Left ventricle myocardium superior (tissue), 1 donor: ENCODE data around the gene ATG7. TPM values are rescaled to one million over a fixed set of nuclear protein-coding genes. Genes with fewer than 3 reads are reported as not detected.

ENCODE experiments used
- ATAC-seq: fragments of 200-7000 bp; cut with Tn5 transposase; one replicate; pipeline ENCODE4 v1.9.1; 2020; ENCODE audit warnings: mild to moderate bottlenecking, moderate library complexity
- DNase-seq: peaks from one replicate; pipeline ENCODE4 v3.0.0-alpha.2; 2020
- intact Hi-C: fragments of 100-400 bp; cut with micrococcal nuclease; formaldehyde crosslinking; loops from one replicate; pipeline ENCODE4 v1.11.0; 2022
- total RNA-seq: library from RNA; stranded (reverse); fragmentation: NEBNext Ultra II Directional; extraction: Animal tissue kit (Norgen Biotek cat#: 25700); gene quantifications from one replicate; pipeline ENCODE4 v1.2.1, GENCODE V29; 2021
- donor health status: DM: no; HTN: yes; CAD: no; lungs with severe emphysema.

The ATG7 gene
- total RNA-seq, 1 donor from 2014 or later: 15.9 TPM

- intact Hi-C loops: loop anchor here (10.0 kb wide), 1 partner anchor 149 kb away; no protein-coding TSS in a partner anchor
- DNase-seq: peak; percentile 52
- peak; percentile 85 for ATAC-seq
Measured at GRCh38 chr3:11534011-11534792, 262.0 kb downstream of the ATG7 start.

GRCh38 chr3:11534793-11535101, 262.6 kb downstream of the ATG7 start:
- no peak for ATAC-seq
- no peak for DNase-seq
- intact Hi-C loops: loop anchor here (10.0 kb wide), 1 partner anchor 150 kb away; no protein-coding TSS in a partner anchor

GRCh38 chr3:11535243-11535960, 263.2 kb downstream of the ATG7 start:
- no peak for ATAC-seq
- no peak for DNase-seq
- intact Hi-C loops: loop anchor here (10.0 kb wide), 1 partner anchor 151 kb away; no protein-coding TSS in a partner anchor

GRCh38 chr3:11536132-11536935, 264.1 kb downstream of the ATG7 start:
- intact Hi-C loops: loop anchor here (10.0 kb wide), 1 partner anchor 152 kb away; no protein-coding TSS in a partner anchor
- ATAC-seq (no peak), DNase-seq (no peak)

- intact Hi-C loops: loop anchor here (10.0 kb wide), 1 partner anchor 152 kb away; no protein-coding TSS in a partner anchor
- no peak for DNase-seq
Measured at GRCh38 chr3:11536936-11537612, 264.9 kb downstream of the ATG7 start.

GRCh38 chr3:11538581-11538980, 266.4 kb downstream of the ATG7 start:
- ATAC-seq (no peak), DNase-seq (no peak)
- intact Hi-C loops: loop anchor here (10.0 kb wide), 1 partner anchor 154 kb away; no protein-coding TSS in a partner anchor

More at GRCh38 chr3:11536936-11537612, 264.9 kb downstream of the ATG7 start:
- no peak for ATAC-seq

- intact Hi-C loops: loop anchor here (10.0 kb wide), 1 partner anchor 154 kb away; no protein-coding TSS in a partner anchor
- no peak for ATAC-seq
- DNase-seq: no peak
Measured at GRCh38 chr3:11539218-11539617, 267.0 kb downstream of the ATG7 start.

- no peak for DNase-seq
- ATAC-seq: no peak
- intact Hi-C loops: loop anchor here (10.0 kb wide), 1 partner anchor 155 kb away; no protein-coding TSS in a partner anchor
Measured at GRCh38 chr3:11539677-11540076, 267.5 kb downstream of the ATG7 start.

- intact Hi-C loops: no loop called here
- DNase-seq: no peak
- no peak for ATAC-seq
Measured at GRCh38 chr3:11541321-11542303, 269.4 kb downstream of the ATG7 start.

- intact Hi-C loops: no loop called here
- no peak for DNase-seq
Measured at GRCh38 chr3:11542551-11542950, 270.4 kb downstream of the ATG7 start.

GRCh38 chr3:11543141-11543947, 271.1 kb downstream of the ATG7 start:
- intact Hi-C loops: no loop called here
- no peak for ATAC-seq
- no peak for DNase-seq

More at GRCh38 chr3:11542551-11542950, 270.4 kb downstream of the ATG7 start:
- no peak for ATAC-seq

GRCh38 chr3:11543948-11544387, 271.8 kb downstream of the ATG7 start:
- DNase-seq (no peak), ATAC-seq (no peak)
- intact Hi-C loops: no loop called here

- intact Hi-C loops: no loop called here
- peak; percentile 67 for ATAC-seq
- peak; percentile 61 for DNase-seq
Measured at GRCh38 chr3:11544412-11545181, 272.4 kb downstream of the ATG7 start.

GRCh38 chr3:11545186-11545851, 273.1 kb downstream of the ATG7 start:
- DNase-seq (peak; percentile 45), ATAC-seq (peak; percentile 60)
- intact Hi-C loops: no loop called here

GRCh38 chr3:11546657-11547302, 274.6 kb downstream of the ATG7 start:
- intact Hi-C loops: no loop called here
- DNase-seq (no peak), ATAC-seq (no peak)
